Measurements from ENCODE around the gene PHACTR1.

DNA sequence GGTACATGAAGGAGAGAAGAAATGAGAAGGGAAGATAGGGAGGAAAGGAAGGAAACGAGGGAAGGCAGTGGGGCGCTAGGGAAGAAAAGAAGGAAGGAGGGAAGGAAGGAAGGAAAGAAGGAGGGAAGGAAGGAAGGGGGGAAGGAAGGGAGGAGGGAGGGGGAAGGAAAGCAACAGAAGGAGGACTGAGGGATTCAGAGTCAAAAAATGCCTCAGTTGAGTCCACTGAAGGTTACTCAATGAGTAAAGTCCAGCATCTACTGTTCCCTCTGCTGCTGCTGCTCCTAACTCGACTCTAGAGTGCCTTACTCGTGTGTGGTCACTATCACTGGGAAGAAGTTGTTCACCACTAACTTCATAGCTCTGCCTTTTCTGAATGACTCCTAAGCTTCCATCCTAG is 33.8 kb downstream of the PHACTR1 start:
- TF ChIP-seq, protein P1, sequence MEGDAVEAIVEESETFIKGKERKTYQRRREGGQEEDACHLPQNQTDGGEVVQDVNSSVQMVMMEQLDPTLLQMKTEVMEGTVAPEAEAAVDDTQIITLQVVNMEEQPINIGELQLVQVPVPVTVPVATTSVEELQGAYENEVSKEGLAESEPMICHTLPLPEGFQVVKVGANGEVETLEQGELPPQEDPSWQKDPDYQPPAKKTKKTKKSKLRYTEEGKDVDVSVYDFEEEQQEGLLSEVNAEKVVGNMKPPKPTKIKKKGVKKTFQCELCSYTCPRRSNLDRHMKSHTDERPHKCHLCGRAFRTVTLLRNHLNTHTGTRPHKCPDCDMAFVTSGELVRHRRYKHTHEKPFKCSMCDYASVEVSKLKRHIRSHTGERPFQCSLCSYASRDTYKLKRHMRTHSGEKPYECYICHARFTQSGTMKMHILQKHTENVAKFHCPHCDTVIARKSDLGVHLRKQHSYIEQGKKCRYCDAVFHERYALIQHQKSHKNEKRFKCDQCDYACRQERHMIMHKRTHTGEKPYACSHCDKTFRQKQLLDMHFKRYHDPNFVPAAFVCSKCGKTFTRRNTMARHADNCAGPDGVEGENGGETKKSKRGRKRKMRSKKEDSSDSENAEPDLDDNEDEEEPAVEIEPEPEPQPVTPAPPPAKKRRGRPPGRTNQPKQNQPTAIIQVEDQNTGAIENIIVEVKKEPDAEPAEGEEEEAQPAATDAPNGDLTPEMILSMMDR (IDR thresholded peaks at IDR 0.05): no peak
- TF ChIP-seq POLR2A (IDR thresholded peaks at IDR 0.05): no peak
